ENCODE results near the gene UBR4. TPM values are rescaled to one million over a fixed set of nuclear protein-coding genes. Genes with fewer than 3 reads are reported as not detected.

The UBR4 gene
- total RNA-seq, 4 donors from 2014 or later: 140 to 418 (median 223) TPM

Other genes starting within 250 kb of the UBR4 start
- 10 to 100 TPM; 18.3 to 39.7 (median 32.6) TPM for gene EMC1, start 41.3 kb upstream of the UBR4 start, total RNA-seq
- 10 to 100 TPM in 1 of 4 donors, 1 to 10 TPM in 3; 4.9 to 10.8 (median 8.7) TPM for gene MRTO4, start 41.5 kb upstream of the UBR4 start, total RNA-seq
- gene AKR7A3, start 78.5 kb upstream of the UBR4 start, total RNA-seq: 100 to 1,000 TPM in 2 of 4 donors, 10 to 100 TPM in 2; 77.8 to 167 (median 102) TPM
- 100 to 1,000 TPM in 2 of 4 donors, 10 to 100 TPM in 2; 64.7 to 169 (median 112) TPM for gene AKR7A2, start 101.9 kb upstream of the UBR4 start, total RNA-seq
- 10 to 100 TPM; 19.1 to 53.9 (median 35.3) TPM for gene SLC66A1, start 102.1 kb upstream of the UBR4 start, total RNA-seq

Measured in transverse colon (tissue), 4 donors.